Myocyte (in vitro differentiated cells): ENCODE measurements around the gene CCDC187. TPM values are rescaled to one million over a fixed set of nuclear protein-coding genes. Genes with fewer than 3 reads are reported as not detected.

ENCODE experiments used
- DNase-seq: peaks from one replicate; pipeline ENCODE4 v3.0.0-alpha.2; 2012; ENCODE audit warnings: low read depth
- total RNA-seq: library from RNA; depleted of rRNA; stranded (reverse); fragments of >200 nt; gene quantifications from 2 replicates; pipeline ENCODE4 v1.2.3, GENCODE V29; 2014

Gene CCDC187
- total RNA-seq, 1 donor from 2014 or later: not detected

DNA sequence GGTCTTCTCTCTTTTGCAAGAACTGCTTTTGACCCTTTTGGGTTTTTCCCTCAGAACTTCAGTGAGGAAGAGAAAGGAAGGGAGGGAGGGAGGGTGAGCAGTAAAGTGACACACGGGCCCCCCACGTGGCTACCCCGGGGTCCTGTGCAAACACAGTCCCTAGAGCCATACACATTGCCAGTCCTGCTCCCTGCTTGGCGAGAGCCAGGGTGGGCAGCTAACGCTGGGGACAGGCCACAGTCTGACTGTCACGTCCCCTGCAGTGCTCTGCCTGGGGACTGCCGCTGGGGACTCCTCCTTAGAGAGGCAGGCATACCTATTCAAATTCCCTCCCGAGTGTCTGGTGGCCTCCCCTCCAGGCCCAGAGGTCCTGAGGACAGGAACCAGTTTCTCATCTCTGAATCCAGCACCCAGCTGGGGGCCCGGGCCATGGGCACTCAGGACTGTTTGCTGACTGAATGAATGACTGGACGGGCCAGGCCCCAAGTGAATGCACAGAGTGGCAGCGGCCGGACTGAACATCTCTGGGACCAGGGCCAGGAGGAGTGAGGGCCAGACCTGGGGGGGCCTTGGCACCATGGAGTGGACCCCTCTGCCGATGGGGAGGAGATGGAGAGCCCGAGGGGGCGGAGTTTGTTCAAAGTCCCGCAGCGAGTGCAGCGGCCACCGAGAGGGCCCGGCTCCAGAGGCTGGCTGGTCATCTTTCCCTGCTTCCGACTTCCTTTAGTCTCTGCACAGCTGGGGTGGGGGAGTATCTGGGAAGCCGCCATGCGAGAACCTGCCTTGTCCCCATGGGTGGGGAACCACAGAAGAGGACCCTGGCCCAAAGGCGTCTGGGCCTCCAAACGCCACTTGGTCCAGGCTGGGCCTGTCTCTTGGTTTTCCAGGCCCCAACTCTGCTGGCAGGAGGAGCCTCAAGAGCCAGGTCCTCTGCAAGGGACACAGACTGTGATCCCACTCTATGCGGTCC lies 5.8 kb downstream of the CCDC187 start:
- no peak for DNase-seq

- DNase-seq: peak; percentile 27
Measured at GRCh38 chr9:136297016-136297691, 6.7 kb downstream of the CCDC187 start.

DNA sequence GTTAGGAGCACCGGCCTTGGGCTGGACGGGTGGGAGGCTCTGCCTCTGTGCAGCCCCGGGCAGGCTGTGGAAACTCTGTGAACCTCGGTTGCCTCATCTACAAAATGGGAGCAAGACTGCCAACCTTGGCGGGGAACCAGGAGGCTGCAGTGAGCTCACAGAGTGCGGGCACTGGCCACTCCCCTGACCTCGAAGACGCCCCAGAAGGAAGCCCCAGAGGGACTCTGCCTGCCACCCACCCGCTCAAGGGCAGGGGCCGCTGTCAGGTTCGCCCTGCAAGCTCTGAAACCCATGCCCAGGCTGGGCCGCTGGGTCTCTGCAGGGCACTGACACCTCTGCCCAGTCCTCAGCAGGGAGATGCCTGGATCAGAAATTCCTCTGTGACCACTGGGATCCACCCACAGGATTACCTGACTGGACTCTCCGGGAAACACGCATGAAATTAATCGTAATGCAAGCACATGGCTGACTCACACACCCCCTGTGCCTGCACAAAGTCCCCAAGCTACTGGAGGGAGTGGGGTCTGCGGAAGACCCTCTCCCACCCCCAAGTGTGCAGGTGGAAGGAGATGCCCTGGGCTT lies 7.4 kb downstream of the CCDC187 start:
- DNase-seq: no peak

DNA sequence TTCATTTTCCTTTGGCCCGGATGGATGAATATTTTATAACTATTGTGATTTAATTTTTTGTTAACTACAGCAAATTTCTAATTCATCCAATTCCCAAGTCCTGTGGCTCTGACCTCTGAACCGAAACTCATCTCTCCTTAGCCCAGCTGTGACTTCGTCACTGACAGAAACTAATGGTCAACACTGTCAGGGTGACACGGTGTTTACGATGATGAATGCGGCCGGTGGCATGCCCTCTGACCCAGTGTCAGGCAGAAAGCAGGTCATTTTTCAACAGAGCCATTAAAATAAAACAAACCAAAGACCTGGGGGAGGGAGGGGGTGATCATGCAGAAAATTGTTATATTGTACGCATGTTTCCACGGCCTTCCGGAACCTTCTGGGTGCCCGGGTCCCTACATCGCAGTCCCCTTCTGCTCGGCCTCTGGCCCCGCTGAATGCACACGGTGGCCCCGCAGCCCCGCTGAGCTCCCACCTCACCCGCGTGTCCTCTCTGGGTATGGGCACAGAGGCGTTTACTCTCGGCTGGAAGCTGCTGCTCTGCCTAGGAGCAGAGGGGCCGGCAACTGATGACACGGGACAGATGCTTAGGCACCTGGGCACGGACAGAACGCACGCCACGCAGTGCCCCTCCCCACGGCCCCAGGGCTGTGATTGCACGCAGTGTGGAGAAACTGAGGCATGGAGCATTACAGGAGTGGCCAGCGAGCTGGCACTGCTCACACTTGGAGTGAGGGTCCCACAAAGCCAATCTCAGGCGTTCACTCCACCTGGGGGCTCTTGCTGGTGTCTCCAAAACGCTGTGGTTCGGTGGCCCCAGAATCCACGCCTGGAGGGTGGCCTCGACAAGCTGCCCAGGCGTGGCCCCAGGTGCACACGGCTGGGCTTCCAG lies 8.1 kb downstream of the CCDC187 start:
- no peak for DNase-seq

DNA sequence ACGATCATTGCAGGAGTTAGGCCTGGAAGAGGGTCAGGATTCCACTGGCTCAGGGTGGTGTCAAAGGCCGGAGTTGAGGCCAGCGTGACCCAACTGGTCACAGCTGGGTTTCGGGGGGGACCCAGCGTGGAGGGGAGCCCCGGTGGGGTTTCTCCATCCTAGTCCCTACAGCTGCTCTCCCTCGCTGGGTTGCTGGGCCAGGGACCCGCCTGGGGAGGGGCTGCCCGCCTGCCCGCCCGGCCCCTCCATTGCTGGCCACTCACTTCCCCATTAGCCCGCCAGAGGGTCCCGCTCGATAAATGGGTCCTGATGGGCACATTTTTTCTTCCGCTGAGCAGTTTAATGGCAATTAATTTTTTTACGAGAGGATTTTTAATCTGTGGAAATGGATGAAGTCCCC lies 8.8 kb downstream of the CCDC187 start:
- DNase-seq: no peak

GRCh38 chr9:136294437-136294836 lies 9.5 kb downstream of the CCDC187 start:
- no peak for DNase-seq

GRCh38 chr9:136293476-136294077 lies 10.3 kb downstream of the CCDC187 start:
- DNase-seq: no peak

DNA sequence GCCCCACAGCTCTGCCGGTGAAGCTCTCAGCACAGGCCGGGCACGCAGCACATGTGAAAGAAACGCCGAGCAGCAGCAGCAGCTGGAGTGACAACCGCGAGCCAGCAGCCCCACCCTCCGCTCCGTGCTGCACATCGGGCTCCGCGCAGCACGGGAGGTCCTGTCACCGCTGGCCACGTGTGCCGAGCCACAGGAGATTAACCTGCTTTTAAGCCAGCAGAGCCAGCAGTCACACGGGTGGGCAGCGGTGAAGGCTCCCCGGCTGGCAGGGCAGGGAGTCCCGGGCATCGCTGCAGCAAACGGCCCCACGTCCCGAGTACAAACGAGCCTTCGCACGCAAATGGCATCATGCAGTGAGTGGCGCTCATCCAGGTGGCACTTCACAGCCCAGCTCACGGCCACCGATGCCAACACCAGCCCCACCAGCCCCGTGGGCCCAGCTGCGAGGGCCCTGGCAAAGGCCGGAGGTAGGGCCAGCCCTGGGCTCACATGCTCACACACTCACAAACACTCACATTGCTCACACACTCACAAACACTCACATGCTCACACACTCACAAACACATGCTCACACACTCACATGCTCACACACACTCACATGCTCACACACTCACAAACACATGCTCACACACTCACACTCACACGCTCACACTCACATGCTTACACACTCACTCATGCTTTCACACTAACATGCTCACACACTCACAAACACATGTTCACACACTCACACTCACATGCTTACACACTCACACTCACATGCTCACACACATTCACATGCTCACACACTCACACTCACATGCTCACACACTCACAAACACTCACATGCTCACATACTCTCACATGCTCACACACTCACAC lies 11.1 kb downstream of the CCDC187 start:
- DNase-seq: peak; percentile 46

DNA sequence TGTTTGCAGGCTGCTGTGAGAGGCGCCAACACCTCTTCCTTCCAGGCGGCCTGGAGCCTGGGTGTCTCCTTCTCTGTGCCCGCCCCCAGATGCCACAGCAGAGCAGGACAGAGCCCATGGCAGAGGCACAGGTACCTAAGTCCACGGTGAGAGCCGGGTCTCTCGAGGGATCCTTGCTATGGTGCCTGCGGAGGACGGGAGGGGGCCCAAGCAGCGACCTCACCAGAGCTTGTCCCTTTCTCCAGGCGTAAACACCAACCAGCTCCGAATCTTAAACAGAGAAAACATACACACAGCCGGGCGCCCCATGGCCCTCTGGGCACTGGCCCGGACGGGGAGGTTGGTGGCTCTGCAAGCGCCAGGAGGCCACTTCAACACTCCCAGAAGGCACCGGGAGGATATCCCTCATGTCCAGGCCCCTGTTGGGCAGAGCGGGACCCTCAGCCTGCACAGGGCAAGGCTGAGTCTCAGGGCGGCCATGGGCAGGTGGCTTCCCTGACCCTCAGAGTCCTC lies 11.8 kb downstream of the CCDC187 start:
- DNase-seq: no peak

- no peak for DNase-seq
Measured at GRCh38 chr9:136291306-136292025, 12.4 kb downstream of the CCDC187 start.

DNA sequence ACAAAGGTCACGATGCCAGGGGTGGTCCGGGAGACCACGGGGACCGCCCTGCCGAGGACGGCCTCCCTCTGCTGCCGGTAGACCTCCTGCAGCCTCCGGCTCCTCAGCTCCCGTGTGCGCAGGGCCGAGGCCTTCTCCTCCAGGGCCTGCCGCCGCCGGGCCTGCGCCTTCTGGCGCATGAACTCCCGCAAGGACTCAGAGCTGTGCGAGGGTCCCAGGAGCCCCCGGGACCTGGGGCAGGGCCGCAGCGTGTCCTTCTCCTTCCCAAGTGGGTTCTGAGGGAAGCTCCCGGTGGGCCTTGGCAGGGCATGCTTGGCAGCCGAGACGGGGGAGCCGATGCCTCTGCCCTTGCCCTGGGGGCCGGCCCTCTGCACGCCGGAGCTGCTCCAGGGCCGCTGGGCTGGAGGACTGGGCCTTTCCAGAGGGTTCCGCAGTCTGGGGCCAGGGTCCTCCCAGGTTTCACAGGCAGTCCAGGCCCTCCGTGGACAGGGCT lies 13.3 kb downstream of the CCDC187 start:
- no peak for DNase-seq

- DNase-seq: no peak
Measured at GRCh38 chr9:136289651-136290507, 14.0 kb downstream of the CCDC187 start.

GRCh38 chr9:136287960-136288753 lies 15.7 kb downstream of the CCDC187 start:
- no peak for DNase-seq

GRCh38 chr9:136286987-136287379 lies 16.9 kb downstream of the CCDC187 start:
- DNase-seq: no peak

GRCh38 chr9:136286359-136286986 lies 17.4 kb downstream of the CCDC187 start:
- no peak for DNase-seq
